ENCODE measurements around the gene PPM1M.

PPM1M gene

DNA sequence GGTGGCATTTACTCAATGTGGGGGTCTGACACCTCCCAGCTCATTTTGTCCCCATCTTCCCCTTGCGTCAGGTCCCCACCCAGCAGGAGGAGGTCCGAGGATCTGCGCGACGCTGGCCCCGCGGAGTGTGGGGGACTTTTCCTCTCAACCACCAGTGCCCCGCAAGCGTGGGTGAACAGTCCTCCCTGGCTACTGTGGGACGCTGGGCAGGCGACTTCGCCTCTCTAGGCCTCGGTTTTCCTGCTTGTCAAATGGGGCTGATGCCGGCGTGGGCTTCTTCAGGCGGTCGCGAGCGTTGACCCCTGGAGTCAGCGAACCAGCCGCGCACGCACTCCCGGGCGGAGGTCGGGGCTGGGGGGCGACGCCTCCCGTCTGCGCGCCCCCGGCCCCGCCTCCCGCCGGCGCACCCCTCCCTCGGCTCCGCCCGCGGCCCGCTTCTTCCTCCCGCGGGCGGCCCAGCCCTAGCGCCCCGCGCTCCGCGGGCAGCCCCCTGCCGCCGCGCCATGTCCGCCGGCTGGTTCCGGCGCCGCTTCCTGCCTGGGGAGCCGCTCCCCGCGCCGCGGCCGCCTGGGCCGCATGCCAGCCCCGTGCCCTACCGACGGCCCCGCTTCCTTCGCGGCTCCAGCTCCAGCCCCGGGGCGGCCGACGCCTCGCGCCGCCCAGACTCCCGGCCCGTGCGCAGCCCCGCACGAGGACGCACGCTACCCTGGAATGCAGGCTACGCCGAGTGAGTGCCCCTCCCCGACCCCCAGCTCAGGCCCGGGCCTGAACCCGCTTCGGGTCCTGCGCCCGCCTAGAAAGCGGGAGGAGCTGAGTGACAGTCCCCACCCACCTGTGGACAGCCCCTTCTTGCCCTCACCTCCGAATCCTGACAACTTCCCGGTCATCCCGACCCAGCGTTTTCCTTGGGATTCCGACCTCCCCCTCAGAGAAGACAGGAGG, at the start of gene PPM1M:
Gene PPM1M, plus strand, starts transcription at position 438 of the 942 bp plus-strand sequence. Its CDS starts 66 bp downstream, at position 504.
- DNase-seq (ENCODE audit: extremely low read depth, low read depth), result no peak
- no peak for TF ChIP-seq CTCF (IDR thresholded peaks at IDR 0.05; ENCODE audit: low read depth, low read length)

GRCh38 chr3:52195823-52196331, 49.7 kb upstream of the PPM1M start:
- DNase-seq (ENCODE audit: extremely low read depth, low read depth), result peak; percentile 49
- TF ChIP-seq CTCF (IDR thresholded peaks at IDR 0.05; ENCODE audit: low read depth, low read length), result no peak

DNA sequence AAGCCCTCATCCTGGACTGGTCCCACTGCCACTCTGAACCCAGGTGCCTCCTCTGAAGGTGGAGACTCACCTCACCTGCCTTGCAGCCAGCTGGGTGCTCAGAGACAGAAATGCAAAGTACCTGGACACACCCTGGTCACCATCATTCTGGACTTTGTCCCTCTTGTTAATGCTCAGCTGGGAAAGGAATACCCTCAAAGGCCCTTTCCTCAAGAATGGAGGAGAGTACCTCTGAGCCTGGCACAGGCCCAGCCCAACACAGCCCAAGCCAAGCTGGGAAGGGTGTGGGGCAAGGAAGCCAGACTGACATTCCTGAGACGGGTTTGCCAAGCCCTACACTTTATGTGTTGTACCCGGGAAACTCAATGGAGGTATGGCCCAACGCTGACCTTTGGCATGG, 48.6 kb upstream of the PPM1M start:
- TF ChIP-seq CTCF (IDR thresholded peaks at IDR 0.05; ENCODE audit: low read depth, low read length), result no peak
- no peak for DNase-seq (ENCODE audit: extremely low read depth, low read depth)

DNA sequence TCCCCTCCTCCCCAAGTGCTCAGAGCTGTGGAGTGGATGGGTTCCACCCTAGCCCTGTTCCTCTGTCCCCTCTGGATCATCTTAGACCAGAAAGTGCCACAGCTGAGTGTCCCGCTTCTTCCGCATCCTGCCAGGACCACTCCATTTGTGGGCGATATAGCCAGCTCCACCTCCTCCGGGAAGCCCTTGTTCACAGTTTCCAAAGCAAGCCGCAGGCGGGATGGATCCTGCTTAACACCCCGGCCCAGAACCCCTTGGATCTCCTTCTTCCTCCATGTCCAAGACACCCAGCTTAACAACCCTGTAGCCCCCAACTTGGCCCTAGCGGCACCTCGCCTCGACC, 48.1 kb upstream of the PPM1M start:
- TF ChIP-seq CTCF (IDR thresholded peaks at IDR 0.05; ENCODE audit: low read depth, low read length), result no peak
- no peak for DNase-seq (ENCODE audit: extremely low read depth, low read depth)

DNA sequence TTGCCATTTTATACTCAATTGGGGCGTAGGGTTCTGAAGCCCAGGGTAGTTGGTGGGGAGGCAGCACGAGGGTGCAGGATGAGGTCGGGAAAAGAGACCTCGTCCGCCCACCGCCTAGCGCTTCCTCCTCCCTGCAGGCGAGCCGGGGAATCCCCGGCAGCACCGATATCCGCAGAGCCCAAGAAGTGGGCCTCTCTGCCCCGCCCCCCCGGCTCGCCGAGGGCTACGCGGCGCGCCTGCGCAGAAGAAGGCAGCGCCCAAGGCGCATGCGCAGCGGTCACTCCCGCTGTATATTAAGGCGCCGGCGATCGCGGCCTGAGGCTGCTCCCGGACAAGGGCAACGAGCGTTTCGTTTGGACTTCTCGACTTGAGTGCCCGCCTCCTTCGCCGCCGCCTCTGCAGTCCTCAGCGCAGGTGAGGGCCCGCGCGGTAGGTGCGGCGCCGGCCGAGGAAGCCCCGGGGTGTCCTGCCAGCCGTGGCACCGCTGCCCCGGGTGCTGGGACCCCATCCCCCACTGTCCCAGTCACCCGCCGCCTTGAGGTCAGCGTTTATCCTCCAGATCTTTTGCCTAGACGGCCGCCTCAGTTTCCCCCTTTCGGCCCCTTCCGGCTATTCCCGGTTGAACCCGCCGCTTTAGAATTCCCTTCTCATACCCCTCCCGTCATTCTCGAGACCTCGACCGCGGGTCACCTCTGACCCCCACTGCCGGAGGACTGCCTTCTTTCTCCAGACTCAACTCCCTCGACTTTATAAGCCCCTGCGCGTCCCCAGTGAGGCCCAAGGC, 47.5 kb upstream of the PPM1M start, which contains the start of gene ALAS1:
Gene ALAS1, plus strand, starts transcription at position 319 of the 784 bp plus-strand sequence. CDS start 1,082 bp downstream, outside the sequence.
- peak; percentile 64 for DNase-seq (ENCODE audit: extremely low read depth, low read depth)
- no peak for TF ChIP-seq CTCF (IDR thresholded peaks at IDR 0.05; ENCODE audit: low read depth, low read length)

- DNase-seq (ENCODE audit: extremely low read depth, low read depth), result no peak
- no peak for TF ChIP-seq CTCF (IDR thresholded peaks at IDR 0.05; ENCODE audit: low read depth, low read length)
Measured at GRCh38 chr3:52198643-52199608, 46.6 kb upstream of the PPM1M start.

All from AG09319 (cell line).